KOPT-K1 (cell line): ENCODE measurements around the gene KANK3.
"Not testable (repeated sequence)": the region's sequence is repeated elsewhere in the genome, so short reads cannot be mapped to it uniquely, and the experiment has no call there.

Source experiments
- H3K27ac ChIP-seq: fragments of 200-600 bp; sonication (generic); 2 replicates; pipeline ENCODE4 v1.5.1; 2016; ENCODE audit warnings: antibody characterized with exemption, mild to moderate bottlenecking, low read depth, low read length; ENCODE audit not compliant: poor library complexity, severe bottlenecking
- H3K36me3 ChIP-seq: fragments of 200-600 bp; sonication (generic); 2 replicates; pipeline ENCODE4 v1.5.1; 2017; ENCODE audit warnings: antibody characterized with exemption, mild to moderate bottlenecking, low read length, moderate library complexity; ENCODE audit not compliant: insufficient read depth
- H3K9me3 ChIP-seq: fragments of 200-600 bp; sonication (generic); 2 replicates; pipeline ENCODE4 v1.5.1; 2017; ENCODE audit warnings: antibody characterized with exemption, low read length, mild to moderate bottlenecking; ENCODE audit not compliant: insufficient read depth, poor library complexity, severe bottlenecking

The KANK3 gene

DNA sequence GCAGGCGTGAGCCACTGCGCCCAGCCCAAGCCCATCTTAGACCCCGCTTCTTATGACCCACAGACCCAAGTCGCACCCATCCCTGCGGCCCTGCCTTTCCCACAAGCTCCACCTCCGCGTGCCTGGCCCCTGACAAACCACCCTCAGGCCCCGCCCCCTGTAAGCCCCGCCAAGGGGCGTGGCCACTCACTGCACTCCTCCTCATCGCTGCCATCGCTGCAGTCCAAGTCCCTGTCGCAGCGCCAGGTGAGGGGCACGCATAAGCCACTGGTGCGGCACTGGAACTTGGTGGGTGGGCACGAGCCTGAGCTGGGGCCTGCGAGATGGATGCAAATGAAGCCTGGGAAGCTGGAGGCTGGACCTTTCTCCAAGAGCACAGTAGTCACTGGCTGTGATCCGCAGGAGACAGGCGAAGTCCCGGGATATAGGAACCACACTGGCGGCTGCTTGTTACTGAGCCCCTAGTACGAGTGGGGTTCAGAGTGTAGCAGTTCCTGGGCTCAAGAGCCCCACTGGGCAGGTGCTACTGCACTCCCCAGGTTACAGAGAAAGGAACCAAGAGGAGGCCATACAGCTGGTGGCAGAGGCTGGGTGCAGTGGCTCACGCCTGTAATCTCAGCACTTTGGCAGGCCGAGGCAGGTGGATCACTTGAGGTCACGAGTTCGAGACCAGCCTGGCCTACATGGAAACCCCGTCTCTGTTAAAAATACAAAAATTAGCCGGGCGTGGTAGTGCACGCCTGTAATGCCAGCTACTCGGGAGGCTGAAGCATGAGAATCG is 38.0 kb downstream of the KANK3 start:
- Histone ChIP-seq H3K9me3 (no peaks in the 10 kb centered on the region), H3K27ac (no peak overlapping the region), H3K36me3 (peaks cover 57% of the 10 kb centered on the region)

DNA sequence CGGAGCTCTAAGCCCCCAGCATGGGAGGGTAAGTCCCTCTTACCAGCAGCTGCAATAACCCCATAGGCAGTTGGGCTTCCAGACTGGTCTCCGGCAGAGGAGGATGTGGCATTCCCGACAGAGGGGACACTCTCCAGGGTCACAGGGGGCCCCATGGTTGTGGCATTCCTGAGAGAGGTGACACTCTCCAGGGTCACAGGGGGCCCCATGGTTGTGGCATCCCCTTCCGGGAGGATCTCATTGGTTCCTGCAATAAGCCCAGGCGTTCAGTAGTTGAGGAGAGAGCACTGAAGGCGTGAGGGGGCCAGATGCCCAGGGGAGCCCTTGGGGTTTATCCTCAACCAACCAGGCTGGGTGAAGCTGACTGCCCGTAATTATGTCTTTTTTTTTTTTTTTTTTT is 40.3 kb downstream of the KANK3 start:
- no peaks in the 10 kb centered on the region for H3K9me3 ChIP-seq
- peaks cover 49% of the 10 kb centered on the region for H3K36me3 ChIP-seq
- H3K27ac ChIP-seq, result no peak overlapping the region

- no peak overlapping the region for H3K27ac ChIP-seq
These were observed 40.7 kb downstream of the KANK3 start for GRCh38 chr19:8302357-8302691.

GRCh38 chr19:8291337-8291736 is 51.7 kb downstream of the KANK3 start:
- H3K9me3 ChIP-seq, H3K27ac ChIP-seq, H3K36me3 ChIP-seq: not testable (repeated sequence)

More at GRCh38 chr19:8302357-8302691, 40.7 kb downstream of the KANK3 start:
- Histone ChIP-seq H3K9me3 (no peaks in the 10 kb centered on the region), H3K36me3 (peaks cover 49% of the 10 kb centered on the region)

- not testable (repeated sequence) for H3K36me3 ChIP-seq, H3K27ac ChIP-seq, H3K9me3 ChIP-seq
These were observed 66.6 kb downstream of the KANK3 start for GRCh38 chr19:8276508-8276907.
